IPS-20b (cell line): ENCODE results near the gene CYP2U1.

Source experiments
- H3K27ac ChIP-seq: one replicate; pipeline ENCODE4 v1.5.1; 2013; ENCODE audit warnings: low read length
- H3K27me3 ChIP-seq: 2 replicates; pipeline ENCODE4 v1.6.1; 2013; ENCODE audit warnings: mild to moderate bottlenecking, low read length, inconsistent platforms; ENCODE audit not compliant: insufficient read depth
- H3K36me3 ChIP-seq: 2 replicates; pipeline ENCODE4 v1.6.1; 2013; ENCODE audit warnings: low read depth, mild to moderate bottlenecking, inconsistent platforms, low read length, moderate library complexity; ENCODE audit not compliant: insufficient read depth
- H3K4me1 ChIP-seq: 2 replicates; pipeline ENCODE4 v1.6.1; 2013; ENCODE audit warnings: mild to moderate bottlenecking, control low read depth, inconsistent platforms, low read length, moderate library complexity; ENCODE audit not compliant: insufficient read depth
- H3K4me3 ChIP-seq: 2 replicates; pipeline ENCODE4 v1.5.1; 2013; ENCODE audit warnings: mild to moderate bottlenecking, low read length, inconsistent platforms
- H3K9ac ChIP-seq: 2 replicates; pipeline ENCODE4 v1.6.1; 2013; ENCODE audit warnings: low read depth, mild to moderate bottlenecking, inconsistent platforms, low read length, moderate library complexity
- H3K9me3 ChIP-seq: 2 replicates; pipeline ENCODE4 v1.6.1; 2013; ENCODE audit warnings: mild to moderate bottlenecking, low read depth, low read length, inconsistent platforms; ENCODE audit not compliant: insufficient read depth

The CYP2U1 gene

DNA sequence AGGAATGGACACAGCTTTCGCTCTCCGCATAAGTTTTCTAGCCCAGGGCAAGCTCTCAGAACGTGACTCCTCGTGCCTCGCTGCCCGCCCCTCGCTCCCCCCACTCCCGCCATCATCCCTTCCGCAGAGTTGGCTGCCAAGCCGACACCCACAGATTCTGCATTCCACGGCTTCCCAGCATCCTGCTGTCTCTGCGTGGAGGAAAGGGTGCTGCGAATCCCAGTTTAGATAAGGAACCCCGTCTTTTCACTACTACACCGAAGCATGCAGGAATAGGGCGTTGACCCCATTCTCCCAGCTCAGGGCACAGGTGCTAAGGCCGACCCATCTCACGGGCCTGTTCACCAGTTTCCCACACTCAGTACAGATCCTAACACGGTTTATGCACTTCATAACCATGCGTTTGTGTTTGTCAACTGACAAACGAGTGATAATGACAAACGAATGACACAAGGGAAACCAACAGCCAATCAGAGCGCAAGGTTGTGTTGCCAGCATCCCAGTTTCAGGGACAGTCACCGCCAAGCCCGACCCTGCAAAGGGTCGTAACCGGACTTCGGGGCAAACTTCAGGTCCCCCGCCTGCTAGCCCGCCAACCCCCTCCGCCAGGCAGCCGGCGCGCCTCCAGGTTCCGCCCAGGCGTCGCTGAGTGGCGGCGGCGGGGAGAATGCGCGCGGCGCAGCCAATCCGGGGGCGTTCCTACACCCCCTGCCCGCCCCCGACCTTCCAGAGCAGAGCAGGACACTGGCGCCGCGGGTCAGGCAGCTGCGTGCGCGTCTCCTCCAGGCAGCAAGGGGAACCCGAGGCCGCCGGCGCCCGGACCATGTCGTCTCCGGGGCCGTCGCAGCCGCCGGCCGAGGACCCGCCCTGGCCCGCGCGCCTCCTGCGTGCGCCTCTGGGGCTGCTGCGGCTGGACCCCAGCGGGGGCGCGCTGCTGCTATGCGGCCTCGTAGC, at the start of gene CYP2U1:
CYP2U1 (plus strand) TSS at position 729 of the 954 bp plus-strand sequence; CDS start at position 824, 95 bp downstream.
- Histone ChIP-seq H3K27ac (no peak within 1 kb of the TSS), H3K27me3 (peaks cover 36% of the 10 kb centered on the region)

DNA sequence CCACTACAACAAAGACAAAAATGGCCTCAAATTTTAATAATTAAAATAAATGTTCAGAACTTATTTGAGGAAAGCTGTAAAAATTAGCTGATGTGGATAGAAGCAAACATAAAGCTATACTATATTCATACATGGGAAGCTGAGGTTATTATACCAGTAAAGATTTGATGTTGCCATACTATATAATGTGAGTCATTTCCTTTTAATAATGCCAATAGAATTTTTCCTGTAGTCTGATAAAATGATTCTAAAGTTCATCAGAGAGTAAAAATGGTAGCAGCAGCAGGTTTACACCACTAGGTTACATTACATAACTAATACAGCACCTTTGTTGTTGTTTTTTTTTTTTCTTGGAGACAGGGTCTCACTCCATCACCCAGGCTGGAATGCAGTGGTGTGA, 45.5 kb upstream of the CYP2U1 start:
- Histone ChIP-seq H3K4me3 (no peak overlapping the region), H3K4me1 (no peaks in the 10 kb centered on the region; the same call in 1 of the 2 replicates), H3K27ac (no peak overlapping the region), H3K9ac (no peak overlapping the region), H3K36me3 (peaks cover 13% of the 10 kb centered on the region; the same call in 1 of the 2 replicates), H3K27me3 (no peaks in the 10 kb centered on the region), H3K9me3 (peaks cover 48% of the 10 kb centered on the region)

More for the DNA sequence above, at the start of gene CYP2U1:
- peaks cover 10% of the 10 kb centered on the region; the same call in 1 of the 2 replicates for H3K4me1 ChIP-seq
- H3K36me3 ChIP-seq, result no peaks in the 10 kb centered on the region
- no peaks in the 10 kb centered on the region for H3K9me3 ChIP-seq
- H3K4me3 ChIP-seq, result peak within 1 kb of the TSS; percentile 89
- H3K9ac ChIP-seq, result peak within 1 kb of the TSS; percentile 72; the same call in 1 of the 2 replicates

GRCh38 chr4:107888237-107888636, 43.1 kb upstream of the CYP2U1 start:
- peaks cover 13% of the 10 kb centered on the region; the same call in 1 of the 2 replicates for H3K36me3 ChIP-seq
- H3K9ac ChIP-seq, result no peak overlapping the region
- H3K27ac ChIP-seq, result no peak overlapping the region
- peaks cover 4% of the 10 kb centered on the region; the same call in 1 of the 2 replicates for H3K4me1 ChIP-seq
- no peak overlapping the region for H3K4me3 ChIP-seq
- no peaks in the 10 kb centered on the region for H3K27me3 ChIP-seq
- H3K9me3 ChIP-seq, result peaks cover 55% of the 10 kb centered on the region

- Histone ChIP-seq H3K9ac (peak overlapping the region; percentile 18; the same call in 1 of the 2 replicates), H3K4me1 (peaks cover 4% of the 10 kb centered on the region; the same call in 1 of the 2 replicates), H3K27me3 (no peaks in the 10 kb centered on the region), H3K4me3 (peak overlapping the region; percentile 8; the same call in 1 of the 2 replicates), H3K36me3 (peaks cover 13% of the 10 kb centered on the region; the same call in 1 of the 2 replicates), H3K9me3 (peaks cover 54% of the 10 kb centered on the region), H3K27ac (peak overlapping the region; percentile 69)
Observed at GRCh38 chr4:107890779-107891178, 40.6 kb upstream of the CYP2U1 start.

GRCh38 chr4:107891299-107891698, 40.0 kb upstream of the CYP2U1 start:
- Histone ChIP-seq H3K36me3 (peaks cover 13% of the 10 kb centered on the region; the same call in 1 of the 2 replicates), H3K9ac (no peak overlapping the region), H3K27me3 (no peaks in the 10 kb centered on the region), H3K27ac (peak overlapping the region; percentile 69), H3K9me3 (peaks cover 49% of the 10 kb centered on the region), H3K4me3 (no peak overlapping the region), H3K4me1 (peaks cover 4% of the 10 kb centered on the region; the same call in 1 of the 2 replicates)

DNA sequence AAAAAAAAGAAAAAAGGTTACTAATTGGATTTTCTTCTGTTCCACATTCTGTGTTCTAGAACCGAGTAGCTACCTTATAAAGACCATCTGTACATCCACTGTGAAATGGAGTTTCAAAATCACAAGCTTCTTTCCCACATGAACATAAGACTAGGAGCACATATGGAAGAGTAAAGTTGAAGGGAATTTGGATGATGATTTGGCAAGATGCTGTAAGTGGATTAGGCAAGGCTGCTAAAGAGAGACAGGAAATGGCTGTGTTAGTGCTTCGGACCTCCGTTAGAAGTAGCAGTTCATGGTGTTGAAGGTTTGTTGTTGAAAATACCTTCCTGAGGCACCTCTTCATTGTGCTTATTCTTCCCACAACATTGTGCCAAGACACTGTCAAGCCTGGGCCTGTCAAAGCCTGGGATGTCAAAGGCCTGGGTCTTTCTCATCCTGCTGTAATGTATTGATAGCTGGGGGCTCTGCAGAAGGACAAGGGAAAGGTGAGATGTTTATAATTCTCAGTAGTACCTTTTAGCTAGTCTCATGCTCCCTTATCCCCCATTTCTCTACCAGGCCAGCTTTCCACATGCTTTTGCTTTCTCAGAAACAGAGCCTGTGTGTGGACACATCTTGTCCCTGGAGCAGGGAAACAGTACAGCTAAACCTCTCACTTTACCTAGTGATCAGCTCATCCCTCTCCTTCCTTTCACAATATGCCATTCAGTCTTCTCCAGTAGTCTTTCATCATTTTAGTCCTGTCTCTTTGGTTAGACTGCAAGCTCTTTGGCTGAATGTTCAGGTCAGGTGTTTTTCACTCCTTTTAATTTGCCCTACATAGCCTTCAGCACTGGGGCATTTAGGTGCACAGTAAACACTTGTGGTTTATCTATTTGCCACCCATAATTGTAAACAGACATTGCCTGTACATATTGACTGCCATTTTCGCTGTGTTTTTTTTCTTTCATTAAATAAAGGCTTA, 37.9 kb upstream of the CYP2U1 start:
- Histone ChIP-seq H3K27me3 (no peaks in the 10 kb centered on the region), H3K27ac (no peak overlapping the region), H3K4me3 (no peak overlapping the region), H3K36me3 (peaks cover 13% of the 10 kb centered on the region; the same call in 1 of the 2 replicates), H3K9me3 (peaks cover 29% of the 10 kb centered on the region), H3K4me1 (peaks cover 4% of the 10 kb centered on the region; the same call in 1 of the 2 replicates), H3K9ac (no peak overlapping the region)

- no peak overlapping the region for H3K4me3 ChIP-seq
- peaks cover 4% of the 10 kb centered on the region; the same call in 1 of the 2 replicates for H3K4me1 ChIP-seq
- H3K9ac ChIP-seq, result no peak overlapping the region
- peaks cover 24% of the 10 kb centered on the region for H3K9me3 ChIP-seq
- H3K36me3 ChIP-seq, result peaks cover 10% of the 10 kb centered on the region; the same call in 1 of the 2 replicates
- H3K27me3 ChIP-seq, result no peaks in the 10 kb centered on the region
- no peak overlapping the region for H3K27ac ChIP-seq
Observed at GRCh38 chr4:107894138-107894603, 37.2 kb upstream of the CYP2U1 start.

- peaks cover 4% of the 10 kb centered on the region; the same call in 1 of the 2 replicates for H3K9me3 ChIP-seq
- no peak overlapping the region for H3K9ac ChIP-seq
- H3K27ac ChIP-seq, result no peak overlapping the region
- H3K4me3 ChIP-seq, result no peak overlapping the region
- H3K36me3 ChIP-seq, result no peaks in the 10 kb centered on the region
- peaks cover 2% of the 10 kb centered on the region; the same call in 1 of the 2 replicates for H3K4me1 ChIP-seq
- H3K27me3 ChIP-seq, result no peaks in the 10 kb centered on the region
Observed at GRCh38 chr4:107896158-107896645, 35.1 kb upstream of the CYP2U1 start.

- Histone ChIP-seq H3K4me1 (no peaks in the 10 kb centered on the region), H3K36me3 (no peaks in the 10 kb centered on the region), H3K27me3 (no peaks in the 10 kb centered on the region), H3K4me3 (no peak overlapping the region), H3K9ac (no peak overlapping the region), H3K9me3 (no peaks in the 10 kb centered on the region; the same call in 1 of the 2 replicates), H3K27ac (no peak overlapping the region)
Observed at GRCh38 chr4:107896646-107897045, 34.7 kb upstream of the CYP2U1 start.

DNA sequence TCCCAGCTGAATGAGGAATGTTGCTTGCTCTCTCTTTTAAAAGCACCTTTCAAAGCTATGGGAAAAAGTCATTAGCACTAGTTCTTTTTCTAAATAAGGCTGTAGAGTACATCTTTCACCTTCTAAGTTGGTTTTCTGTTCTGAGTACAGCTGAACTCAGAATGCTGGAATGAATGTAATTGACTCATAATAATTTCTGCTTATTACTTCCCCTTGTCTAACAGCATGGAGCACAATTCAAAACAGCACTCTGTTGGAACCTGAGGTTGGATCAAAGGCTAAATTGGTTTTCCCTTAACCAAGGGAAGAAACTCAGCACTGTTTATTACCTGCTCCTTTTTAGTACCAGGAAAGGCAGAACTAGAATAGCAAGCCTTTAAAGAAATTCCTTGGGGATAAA, 33.5 kb upstream of the CYP2U1 start:
- Histone ChIP-seq H3K9ac (no peak overlapping the region), H3K27ac (no peak overlapping the region), H3K4me1 (no peaks in the 10 kb centered on the region), H3K9me3 (no peaks in the 10 kb centered on the region), H3K36me3 (no peaks in the 10 kb centered on the region), H3K27me3 (no peaks in the 10 kb centered on the region), H3K4me3 (no peak overlapping the region)

- Histone ChIP-seq H3K4me1 (no peaks in the 10 kb centered on the region), H3K27me3 (no peaks in the 10 kb centered on the region), H3K36me3 (no peaks in the 10 kb centered on the region), H3K4me3 (no peak overlapping the region), H3K27ac (no peak overlapping the region), H3K9ac (no peak overlapping the region), H3K9me3 (peaks cover 3% of the 10 kb centered on the region; the same call in 1 of the 2 replicates)
Observed at GRCh38 chr4:107900067-107900466, 31.3 kb upstream of the CYP2U1 start.
